Karpas-422 (cell line): ENCODE data around the gene CDH24. TPM values are rescaled to one million over a fixed set of nuclear protein-coding genes. Genes with fewer than 3 reads are reported as not detected.
A peak's percentile ranks its signal among the peaks of the same experiment; 100 is the strongest.

Experiments
- DNase-seq: peaks from one replicate; pipeline ENCODE4 v3.0.0-alpha.2; 2015
- H2AFZ ChIP-seq: fragments of 200-600 bp; sonication (generic); 2 replicates; pipeline ENCODE4 v1.6.1; 2014; ENCODE audit warnings: antibody characterized with exemption, low read length, mixed read lengths
- H3K27ac ChIP-seq: fragments of 200-600 bp; sonication (generic); 2 replicates; pipeline ENCODE4 v1.5.1; 2014; ENCODE audit warnings: mild to moderate bottlenecking, low read length, moderate library complexity
- H3K27me3 ChIP-seq: fragments of 200-600 bp; sonication (generic); 2 replicates; pipeline ENCODE4 v1.6.1; 2014; ENCODE audit warnings: low read length, mixed read lengths
- H3K36me3 ChIP-seq: fragments of 200-600 bp; sonication (generic); 2 replicates; pipeline ENCODE4 v1.6.1; 2014; ENCODE audit warnings: low read length, mixed read lengths; ENCODE audit not compliant: insufficient read depth
- H3K4me1 ChIP-seq: fragments of 200-600 bp; sonication (generic); 2 replicates; pipeline ENCODE4 v1.6.1; 2014; ENCODE audit warnings: mild to moderate bottlenecking, low read length, mixed read lengths
- H3K4me2 ChIP-seq: fragments of 200-600 bp; sonication (generic); 2 replicates; pipeline ENCODE4 v1.6.1; 2014; ENCODE audit warnings: low read length, low read depth, mild to moderate bottlenecking; ENCODE audit not compliant: poor library complexity, severe bottlenecking
- H3K4me3 ChIP-seq: fragments of 200-600 bp; sonication (generic); 2 replicates; pipeline ENCODE4 v1.5.1; 2014; ENCODE audit warnings: mild to moderate bottlenecking, antibody characterized with exemption, low read length, mixed read lengths
- H3K79me2 ChIP-seq: fragments of 200-600 bp; sonication (generic); 2 replicates; pipeline ENCODE4 v1.6.1; 2014; ENCODE audit warnings: mild to moderate bottlenecking, low read length, mixed read lengths
- H3K9ac ChIP-seq: fragments of 200-600 bp; sonication (generic); 2 replicates; pipeline ENCODE4 v1.6.0; 2014; ENCODE audit warnings: low read length
- H3K9me2 ChIP-seq: fragments of 200-600 bp; sonication (generic), shearing (Covaris generic); replicated peaks from 2 replicates; pipeline ENCODE4 v1.6.0; 2014; ENCODE audit warnings: mild to moderate bottlenecking, low read length, moderate library complexity; ENCODE audit not compliant: insufficient read depth
- H3K9me3 ChIP-seq: fragments of 300-700, 200-600 bp; sonication (generic); 2 replicates; pipeline ENCODE4 v1.6.1; 2014; ENCODE audit warnings: low read length, mixed read lengths
- H4K20me1 ChIP-seq: fragments of 200-600 bp; sonication (generic); 2 replicates; pipeline ENCODE4 v1.6.1; 2014; ENCODE audit warnings: mild to moderate bottlenecking, antibody characterized with exemption, low read length, low read depth; ENCODE audit not compliant: insufficient read depth
- total RNA-seq: library from RNA; depleted of rRNA; stranded (reverse); fragments of >200 nt; shearing (Covaris generic); gene quantifications from 2 replicates; pipeline ENCODE4 v1.2.3, GENCODE V29; 2014; ENCODE audit warnings: low replicate concordance; rRNA removed

CDH24 gene, protein sequence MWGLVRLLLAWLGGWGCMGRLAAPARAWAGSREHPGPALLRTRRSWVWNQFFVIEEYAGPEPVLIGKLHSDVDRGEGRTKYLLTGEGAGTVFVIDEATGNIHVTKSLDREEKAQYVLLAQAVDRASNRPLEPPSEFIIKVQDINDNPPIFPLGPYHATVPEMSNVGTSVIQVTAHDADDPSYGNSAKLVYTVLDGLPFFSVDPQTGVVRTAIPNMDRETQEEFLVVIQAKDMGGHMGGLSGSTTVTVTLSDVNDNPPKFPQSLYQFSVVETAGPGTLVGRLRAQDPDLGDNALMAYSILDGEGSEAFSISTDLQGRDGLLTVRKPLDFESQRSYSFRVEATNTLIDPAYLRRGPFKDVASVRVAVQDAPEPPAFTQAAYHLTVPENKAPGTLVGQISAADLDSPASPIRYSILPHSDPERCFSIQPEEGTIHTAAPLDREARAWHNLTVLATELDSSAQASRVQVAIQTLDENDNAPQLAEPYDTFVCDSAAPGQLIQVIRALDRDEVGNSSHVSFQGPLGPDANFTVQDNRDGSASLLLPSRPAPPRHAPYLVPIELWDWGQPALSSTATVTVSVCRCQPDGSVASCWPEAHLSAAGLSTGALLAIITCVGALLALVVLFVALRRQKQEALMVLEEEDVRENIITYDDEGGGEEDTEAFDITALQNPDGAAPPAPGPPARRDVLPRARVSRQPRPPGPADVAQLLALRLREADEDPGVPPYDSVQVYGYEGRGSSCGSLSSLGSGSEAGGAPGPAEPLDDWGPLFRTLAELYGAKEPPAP
- 0.34 and 1.0 TPM in 2 replicates for total RNA-seq

DNA sequence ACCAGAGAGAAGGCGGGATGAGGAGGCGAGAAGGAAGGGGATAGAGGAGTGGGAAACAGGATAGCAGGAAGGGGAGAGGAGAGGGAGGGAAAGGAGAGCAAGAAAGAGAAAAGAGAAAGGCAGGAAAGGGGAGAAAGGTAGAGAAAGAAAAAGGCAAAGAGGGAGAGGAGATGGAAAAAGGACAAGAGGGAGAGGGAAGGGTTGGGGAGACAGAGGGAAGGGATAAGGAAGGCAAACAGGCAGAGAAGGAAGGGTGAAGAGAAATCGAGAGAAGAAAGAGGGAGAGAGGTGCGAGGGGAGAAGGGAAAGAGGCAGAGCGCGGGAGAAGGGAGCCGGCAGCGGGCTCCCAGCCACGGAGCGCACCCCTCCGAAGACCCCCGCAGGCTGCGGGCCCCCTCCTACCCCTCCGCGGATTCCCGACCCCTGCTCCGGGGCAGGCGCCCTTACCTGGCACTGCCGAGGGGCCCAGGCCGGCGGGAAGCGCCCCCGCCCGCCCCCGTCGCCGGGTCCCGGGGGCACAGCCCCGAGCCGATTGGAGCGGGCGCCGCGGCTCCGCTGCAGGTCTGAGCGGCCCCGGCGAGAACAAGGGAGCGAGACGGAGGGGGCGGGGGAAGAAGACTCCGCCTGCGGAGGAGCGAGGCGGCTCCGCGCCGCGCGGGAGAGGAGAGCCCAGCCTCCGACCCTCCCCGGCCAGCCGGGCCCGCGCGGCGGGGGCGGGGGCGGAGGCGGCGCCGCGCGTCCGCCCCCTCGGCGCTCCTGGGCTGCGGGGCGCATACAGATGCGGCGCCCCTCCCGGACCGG, at the start of gene CDH24:
Gene CDH24, minus strand, starts transcription at position 565 of the 801 bp plus-strand sequence. CDS start 1,787 bp downstream, outside the sequence.
- Histone ChIP-seq H3K9me3 (no peaks in the 10 kb centered on the region), H3K4me3 (peak within 1 kb of the TSS; percentile 71), H3K9me2 (no peaks in the 10 kb centered on the region), H2AFZ (no peak within 1 kb of the TSS), H3K4me2 (peak within 1 kb of the TSS; percentile 94), H4K20me1 (peaks cover 9% of the 10 kb centered on the region), H3K36me3 (peaks cover 12% of the 10 kb centered on the region), H3K27me3 (no peaks in the 10 kb centered on the region), H3K4me1 (peaks cover 19% of the 10 kb centered on the region), H3K79me2 (no peaks in the 10 kb centered on the region), H3K27ac (no peak within 1 kb of the TSS), H3K9ac (peak within 1 kb of the TSS; percentile 70)
- DNase-seq, result peak; percentile 90

DNA sequence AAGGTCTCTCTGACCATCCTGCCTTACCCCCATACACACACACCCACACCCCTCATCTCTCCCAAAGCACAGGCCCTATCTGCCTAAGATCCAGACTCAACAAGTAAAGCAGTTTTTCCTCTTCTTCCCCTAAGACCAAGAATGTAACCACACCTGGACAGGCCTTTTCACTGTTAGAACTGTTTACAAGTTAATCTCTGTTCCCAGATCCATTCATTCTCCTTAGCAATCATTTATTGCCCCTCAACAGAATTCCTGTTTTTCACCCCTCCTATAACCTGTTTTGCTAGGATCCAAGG, 49.4 kb upstream of the CDH24 start:
- H3K36me3 ChIP-seq, result no peaks in the 10 kb centered on the region
- DNase-seq, result no peak
- H3K9me3 ChIP-seq, result no peaks in the 10 kb centered on the region
- H3K4me2 ChIP-seq, result no peak overlapping the region
- H2AFZ ChIP-seq, result no peak overlapping the region
- no peaks in the 10 kb centered on the region for H3K9me2 ChIP-seq
- no peaks in the 10 kb centered on the region for H4K20me1 ChIP-seq
- no peak overlapping the region for H3K27ac ChIP-seq
- H3K4me3 ChIP-seq, result no peak overlapping the region
- H3K27me3 ChIP-seq, result no peaks in the 10 kb centered on the region
- no peaks in the 10 kb centered on the region for H3K4me1 ChIP-seq
- no peak overlapping the region for H3K9ac ChIP-seq
- H3K79me2 ChIP-seq, result no peaks in the 10 kb centered on the region

DNA sequence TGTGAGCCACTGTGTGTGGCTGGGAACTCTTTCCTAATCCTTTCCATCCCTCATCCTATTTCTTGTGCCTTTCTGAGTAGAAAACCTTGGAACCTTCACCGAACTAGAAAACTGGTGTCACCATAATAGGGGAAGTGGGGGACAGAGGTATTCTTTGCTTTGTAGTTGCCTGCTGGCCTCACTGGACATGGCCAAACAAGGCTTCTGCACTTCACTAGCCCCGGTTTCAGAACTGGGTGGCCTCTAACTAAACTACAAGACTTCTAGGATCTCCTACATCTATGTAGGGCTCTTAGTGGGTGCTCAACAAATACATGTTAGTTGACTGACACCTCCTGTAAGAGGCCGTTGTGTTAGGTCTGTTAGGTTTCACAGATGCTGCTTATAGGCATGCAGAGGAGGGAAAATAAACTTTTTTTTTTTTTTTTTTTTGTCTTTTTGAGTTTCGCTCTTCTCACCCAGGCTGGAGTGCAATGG, 48.1 kb upstream of the CDH24 start:
- Histone ChIP-seq H2AFZ (no peak overlapping the region), H3K4me1 (no peaks in the 10 kb centered on the region), H3K9ac (no peak overlapping the region), H3K9me3 (no peaks in the 10 kb centered on the region), H3K36me3 (no peaks in the 10 kb centered on the region), H3K4me3 (no peak overlapping the region), H3K27me3 (no peaks in the 10 kb centered on the region), H3K4me2 (no peak overlapping the region), H4K20me1 (0 out of 2 replicates have a peak, but pooled peaks cover 2% of the 10 kb centered on the region), H3K9me2 (no peaks in the 10 kb centered on the region), H3K27ac (no peak overlapping the region), H3K79me2 (no peaks in the 10 kb centered on the region)
- DNase-seq, result no peak

DNA sequence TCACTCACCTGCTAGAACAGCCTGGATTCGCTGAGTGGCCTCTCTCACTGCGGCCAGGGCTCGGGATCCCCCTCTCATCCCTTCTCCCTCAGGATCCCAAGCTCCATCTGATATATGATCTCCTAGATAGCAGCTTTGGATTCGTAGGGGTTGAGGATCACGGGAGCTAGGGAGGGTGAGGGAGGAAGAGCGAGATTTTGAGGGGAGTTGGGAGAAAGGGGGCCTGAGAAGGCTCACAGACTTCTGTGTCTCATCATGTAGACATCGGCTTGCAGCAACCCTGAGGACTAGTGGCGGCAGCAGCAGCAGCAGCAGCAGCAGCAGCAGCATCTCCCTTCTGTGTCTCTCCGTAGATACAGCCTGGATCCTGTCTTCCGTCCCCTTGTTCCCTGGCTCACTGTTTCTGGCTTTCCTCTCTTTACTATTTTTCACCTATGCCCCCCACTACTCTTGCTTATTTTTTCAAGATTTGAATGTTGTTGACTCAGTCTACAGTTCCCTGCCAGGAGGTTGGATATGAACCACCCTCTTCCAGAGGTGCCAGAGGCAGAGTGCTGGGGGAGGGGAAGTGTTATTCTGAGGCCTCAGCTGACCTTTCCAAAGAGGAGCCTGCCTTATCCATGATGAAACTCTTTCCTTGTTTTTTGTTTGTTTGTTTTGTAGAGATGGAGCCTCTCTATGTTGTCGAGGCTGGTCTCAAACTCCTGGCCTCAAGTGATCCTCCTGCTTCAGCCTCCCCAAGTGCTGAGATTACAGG, 47.4 kb upstream of the CDH24 start, which contains the start of gene CIROP:
Gene CIROP, minus strand, starts transcription at position 399 of the 757 bp plus-strand sequence. Its CDS starts 69 bp downstream, at position 330.
- Histone ChIP-seq H3K9me3 (no peaks in the 10 kb centered on the region), H3K79me2 (no peaks in the 10 kb centered on the region), H3K4me2 (no peak within 1 kb of the TSS), H4K20me1 (peaks cover 5% of the 10 kb centered on the region; the same call in 1 of the 2 replicates), H3K36me3 (no peaks in the 10 kb centered on the region), H3K9me2 (no peaks in the 10 kb centered on the region), H3K4me3 (no peak within 1 kb of the TSS), H2AFZ (no peak within 1 kb of the TSS), H3K27me3 (no peaks in the 10 kb centered on the region), H3K4me1 (no peaks in the 10 kb centered on the region), H3K9ac (no peak within 1 kb of the TSS), H3K27ac (no peak within 1 kb of the TSS)
- DNase-seq, result no peak

DNA sequence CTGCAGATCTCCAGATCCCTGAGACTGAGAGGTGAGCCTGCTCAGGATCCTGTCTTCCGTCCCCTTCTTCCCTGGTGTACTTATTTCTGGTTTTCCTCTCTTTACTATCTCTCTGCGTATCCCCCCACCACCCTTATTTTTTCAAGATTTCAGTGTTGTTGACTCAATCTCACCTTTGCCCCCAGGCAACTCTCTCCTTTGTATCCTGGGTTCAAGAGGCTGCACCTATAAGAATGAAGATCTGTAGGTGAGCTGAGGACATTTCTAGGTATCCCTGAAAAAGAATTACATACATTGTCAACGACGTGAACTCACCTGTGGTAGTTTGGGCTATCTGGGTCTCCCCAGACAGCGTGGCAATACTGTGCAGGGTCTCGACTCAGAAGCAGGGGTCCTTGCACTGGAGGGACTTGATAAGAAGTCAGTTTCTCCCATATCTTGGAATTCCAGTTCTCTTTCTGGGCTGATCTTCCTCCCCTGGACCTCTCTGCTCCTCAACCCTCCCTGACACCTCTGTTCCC, 46.8 kb upstream of the CDH24 start:
- H3K36me3 ChIP-seq, result no peaks in the 10 kb centered on the region
- H3K9me3 ChIP-seq, result no peaks in the 10 kb centered on the region
- no peaks in the 10 kb centered on the region for H3K79me2 ChIP-seq
- no peak overlapping the region for H2AFZ ChIP-seq
- no peak overlapping the region for H3K9ac ChIP-seq
- H3K9me2 ChIP-seq, result no peaks in the 10 kb centered on the region
- no peaks in the 10 kb centered on the region for H3K4me1 ChIP-seq
- no peaks in the 10 kb centered on the region for H3K27me3 ChIP-seq
- no peak overlapping the region for H3K27ac ChIP-seq
- no peak for DNase-seq
- no peak overlapping the region for H3K4me3 ChIP-seq
- peaks cover 7% of the 10 kb centered on the region; the same call in 1 of the 2 replicates for H4K20me1 ChIP-seq
- no peak overlapping the region for H3K4me2 ChIP-seq

DNA sequence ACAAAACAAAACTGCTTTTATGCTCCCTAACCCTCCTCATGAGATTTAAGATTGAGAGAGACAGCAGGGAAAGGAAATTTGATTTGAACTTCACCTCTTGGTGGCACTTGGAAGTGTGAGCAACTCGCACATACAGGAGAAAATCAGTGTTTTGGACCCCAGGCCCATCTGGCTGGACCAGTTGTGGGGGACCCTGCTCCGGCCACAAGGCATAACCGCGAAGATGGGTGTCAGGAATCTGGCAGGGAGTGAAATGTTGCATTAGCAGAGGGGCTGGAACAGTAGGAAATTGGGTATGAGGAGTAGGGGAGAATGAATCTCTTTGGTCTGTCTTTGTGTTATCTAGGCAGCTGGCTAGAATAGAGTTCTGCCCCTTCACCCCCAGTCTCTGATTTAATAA, 46.3 kb upstream of the CDH24 start:
- Histone ChIP-seq H3K9ac (no peak overlapping the region), H3K27me3 (no peaks in the 10 kb centered on the region), H3K79me2 (no peaks in the 10 kb centered on the region)

DNA sequence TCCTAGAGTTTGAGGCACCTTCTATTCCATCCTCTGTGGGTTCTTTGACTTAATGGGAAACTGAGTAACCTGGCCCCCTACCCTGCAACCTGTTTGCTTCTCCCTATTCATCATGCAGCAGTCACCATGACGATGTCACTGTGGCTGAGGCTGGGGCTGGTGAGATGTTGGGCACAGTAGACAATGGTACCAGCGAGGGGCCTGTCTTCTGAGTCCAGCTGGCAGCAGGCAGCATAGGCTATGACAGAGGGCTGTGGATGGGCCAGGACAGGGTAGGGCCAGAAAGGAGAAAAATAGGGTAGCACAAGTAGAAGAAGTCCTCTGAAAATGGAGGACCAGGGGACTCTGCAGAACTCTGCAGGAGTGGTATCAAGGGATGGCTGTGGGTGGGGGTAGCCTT, 45.5 kb upstream of the CDH24 start:
- Histone ChIP-seq H3K9me3 (no peaks in the 10 kb centered on the region), H3K79me2 (peaks cover 4% of the 10 kb centered on the region), H3K27ac (no peak overlapping the region), H2AFZ (no peak overlapping the region), H3K9ac (no peak overlapping the region), H4K20me1 (peaks cover 19% of the 10 kb centered on the region; the same call in 1 of the 2 replicates), H3K9me2 (no peaks in the 10 kb centered on the region), H3K4me1 (no peaks in the 10 kb centered on the region), H3K4me2 (no peak overlapping the region), H3K4me3 (no peak overlapping the region), H3K36me3 (peaks cover 8% of the 10 kb centered on the region), H3K27me3 (no peaks in the 10 kb centered on the region)
- DNase-seq, result no peak

More for the DNA sequence above, 46.3 kb upstream of the CDH24 start:
- Histone ChIP-seq H3K9me2 (no peaks in the 10 kb centered on the region), H3K4me3 (no peak overlapping the region), H3K9me3 (no peaks in the 10 kb centered on the region), H2AFZ (no peak overlapping the region), H3K4me2 (no peak overlapping the region), H4K20me1 (peaks cover 12% of the 10 kb centered on the region; the same call in 1 of the 2 replicates), H3K36me3 (no peaks in the 10 kb centered on the region), H3K27ac (no peak overlapping the region), H3K4me1 (no peaks in the 10 kb centered on the region)
- DNase-seq, result no peak
